HepG2 (cell line): ENCODE data around the gene MKX.

ENCODE experiments used
- FOXP4 ChIP-seq: sonication (generic); formaldehyde crosslinking; IDR thresholded peaks from 2 replicates; pipeline ENCODE4 v1.4.0; 2020; ENCODE audit warnings: missing genetic modification reagents
- IRF1 ChIP-seq: sonication (generic); formaldehyde crosslinking; IDR thresholded peaks from 2 replicates; pipeline ENCODE4 v1.4.0; 2020; ENCODE audit warnings: low read depth, mild to moderate bottlenecking, missing genetic modification reagents
- ZNF503 ChIP-seq: sonication (generic); formaldehyde crosslinking; IDR thresholded peaks from 2 replicates; pipeline ENCODE4 v1.4.0; 2020; ENCODE audit warnings: missing genetic modification reagents

GRCh38 chr10:27683226-27683625 lies 62.4 kb downstream of the MKX start:
- TF ChIP-seq IRF1 (CRISPR knock-in tag) (no peak), FOXP4 (no peak), ZNF503 (CRISPR knock-in tag) (no peak)
